ENCODE data around the gene C19orf81.

C19orf81 gene

DNA sequence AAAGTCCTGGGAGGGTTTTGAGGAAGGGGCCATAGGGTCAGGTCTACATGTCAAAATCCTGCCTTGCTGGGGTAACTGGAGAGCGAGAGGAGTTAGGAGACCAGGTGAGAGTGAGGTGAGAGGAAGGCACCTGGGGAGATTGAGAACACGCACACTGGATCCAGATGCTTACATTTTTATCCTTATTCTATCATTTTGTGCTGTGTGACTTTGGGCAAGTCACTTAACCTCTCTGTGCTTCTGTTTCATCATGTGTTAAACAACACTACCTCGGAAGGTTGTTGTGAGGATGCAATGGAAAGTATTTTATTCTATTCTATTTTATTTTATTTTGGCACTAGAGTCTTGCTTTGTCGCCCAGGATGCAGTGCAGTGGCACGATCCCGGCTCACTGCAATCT is 3.5 kb downstream of the C19orf81 start:
- no peak overlapping the region for H3K4me3 ChIP-seq (ENCODE audit: control insufficient read depth, low read depth, low read length)
- TF ChIP-seq, protein P1, sequence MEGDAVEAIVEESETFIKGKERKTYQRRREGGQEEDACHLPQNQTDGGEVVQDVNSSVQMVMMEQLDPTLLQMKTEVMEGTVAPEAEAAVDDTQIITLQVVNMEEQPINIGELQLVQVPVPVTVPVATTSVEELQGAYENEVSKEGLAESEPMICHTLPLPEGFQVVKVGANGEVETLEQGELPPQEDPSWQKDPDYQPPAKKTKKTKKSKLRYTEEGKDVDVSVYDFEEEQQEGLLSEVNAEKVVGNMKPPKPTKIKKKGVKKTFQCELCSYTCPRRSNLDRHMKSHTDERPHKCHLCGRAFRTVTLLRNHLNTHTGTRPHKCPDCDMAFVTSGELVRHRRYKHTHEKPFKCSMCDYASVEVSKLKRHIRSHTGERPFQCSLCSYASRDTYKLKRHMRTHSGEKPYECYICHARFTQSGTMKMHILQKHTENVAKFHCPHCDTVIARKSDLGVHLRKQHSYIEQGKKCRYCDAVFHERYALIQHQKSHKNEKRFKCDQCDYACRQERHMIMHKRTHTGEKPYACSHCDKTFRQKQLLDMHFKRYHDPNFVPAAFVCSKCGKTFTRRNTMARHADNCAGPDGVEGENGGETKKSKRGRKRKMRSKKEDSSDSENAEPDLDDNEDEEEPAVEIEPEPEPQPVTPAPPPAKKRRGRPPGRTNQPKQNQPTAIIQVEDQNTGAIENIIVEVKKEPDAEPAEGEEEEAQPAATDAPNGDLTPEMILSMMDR (IDR thresholded peaks at IDR 0.05; ENCODE audit: control insufficient read depth, insufficient read depth, low read depth, low read length, missing control alignments), result no peak

DNA sequence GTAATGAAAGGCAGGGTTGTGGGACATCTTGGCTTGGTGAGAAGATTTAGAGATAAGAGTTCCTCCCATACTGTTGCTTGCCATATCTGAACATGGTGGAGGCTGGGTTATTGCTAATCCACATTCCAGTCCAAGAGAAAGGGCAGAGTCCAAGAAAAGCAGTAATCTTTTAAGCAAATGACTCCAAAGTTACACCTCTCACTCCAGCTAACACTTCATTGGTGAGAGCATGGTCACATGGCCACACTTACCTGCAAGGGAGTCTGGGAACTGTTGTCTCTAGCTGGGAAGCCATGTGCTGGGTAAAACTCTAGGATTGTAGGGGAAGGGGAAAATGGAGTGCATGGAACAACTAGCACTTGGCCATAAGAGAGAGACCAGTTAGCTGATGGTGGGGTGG is 5.6 kb downstream of the C19orf81 start:
- DNase-seq (ENCODE audit: low read depth), result no peak
- no peak overlapping the region for H3K4me3 ChIP-seq (ENCODE audit: control insufficient read depth, low read depth, low read length)
- TF ChIP-seq, protein P1 (IDR thresholded peaks at IDR 0.05; ENCODE audit: control insufficient read depth, insufficient read depth, low read depth, low read length, missing control alignments), result no peak

More for the DNA sequence above, 3.5 kb downstream of the C19orf81 start:
- no peak for DNase-seq (ENCODE audit: low read depth)

DNA sequence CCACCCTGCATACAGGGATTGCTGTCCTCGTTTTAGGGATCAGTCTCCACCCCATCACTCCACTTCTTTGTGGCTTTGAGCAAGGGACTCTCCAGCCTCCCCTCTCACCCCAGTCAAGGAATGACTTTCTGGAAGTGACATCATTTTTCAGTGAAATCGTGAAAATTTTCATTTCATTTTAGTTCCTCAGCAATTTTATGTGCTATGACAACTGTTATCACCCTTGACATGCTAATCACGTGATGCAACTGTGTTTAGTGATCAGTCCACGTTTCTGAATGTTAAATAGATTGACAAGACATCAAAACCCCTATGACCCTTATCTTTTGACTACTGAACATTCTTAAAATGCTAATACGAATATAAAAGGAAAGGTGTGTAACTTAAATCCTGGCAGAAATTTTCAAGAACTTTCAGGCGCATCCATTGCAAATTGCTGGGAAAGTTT is 8.0 kb downstream of the C19orf81 start:
- TF ChIP-seq, protein P1 (IDR thresholded peaks at IDR 0.05; ENCODE audit: control insufficient read depth, insufficient read depth, low read depth, low read length, missing control alignments), result no peak
- no peak for DNase-seq (ENCODE audit: low read depth)
- H3K4me3 ChIP-seq (ENCODE audit: control insufficient read depth, low read depth, low read length), result no peak overlapping the region

DNA sequence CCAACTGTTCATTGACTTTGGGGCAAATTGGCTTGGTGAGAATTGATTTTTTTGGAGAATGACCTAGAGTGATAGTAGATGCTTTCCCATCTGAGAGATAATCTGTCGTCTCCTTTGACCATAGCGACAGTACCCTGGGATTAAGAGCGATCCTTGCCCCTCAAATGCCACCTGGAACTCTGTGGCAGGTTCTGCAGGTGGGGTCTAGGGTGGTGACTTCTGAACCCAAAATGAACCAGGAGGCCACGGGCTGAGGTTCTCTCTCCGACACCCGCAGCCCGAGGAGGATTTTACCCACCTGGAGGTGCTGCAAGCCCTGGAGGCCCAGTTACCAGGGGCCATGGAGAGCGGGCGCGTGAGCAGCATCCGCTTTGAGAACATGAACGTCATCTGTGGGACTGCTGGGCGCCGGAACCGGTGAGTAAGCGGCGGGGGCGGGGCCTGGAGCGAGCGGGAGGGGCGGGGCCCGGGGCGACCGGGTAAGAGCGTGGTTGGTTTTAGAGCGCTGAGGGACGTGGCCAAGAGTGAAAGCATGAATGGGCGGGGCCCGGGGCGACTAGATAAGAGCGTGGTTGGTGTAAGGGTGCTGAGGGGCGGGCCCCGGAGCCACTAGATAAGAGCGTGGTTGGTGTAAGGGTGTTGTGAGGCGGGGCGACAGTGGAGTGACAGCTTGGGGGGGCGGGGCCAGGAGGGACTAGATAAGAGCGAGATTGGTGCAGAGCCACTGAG is 8.6 kb downstream of the C19orf81 start:
- TF ChIP-seq, protein P1 (IDR thresholded peaks at IDR 0.05; ENCODE audit: control insufficient read depth, insufficient read depth, low read depth, low read length, missing control alignments), result no peak
- peak overlapping the region; percentile 44 for H3K4me3 ChIP-seq (ENCODE audit: control insufficient read depth, low read depth, low read length)
- DNase-seq (ENCODE audit: low read depth), result peak; percentile 92

DNA sequence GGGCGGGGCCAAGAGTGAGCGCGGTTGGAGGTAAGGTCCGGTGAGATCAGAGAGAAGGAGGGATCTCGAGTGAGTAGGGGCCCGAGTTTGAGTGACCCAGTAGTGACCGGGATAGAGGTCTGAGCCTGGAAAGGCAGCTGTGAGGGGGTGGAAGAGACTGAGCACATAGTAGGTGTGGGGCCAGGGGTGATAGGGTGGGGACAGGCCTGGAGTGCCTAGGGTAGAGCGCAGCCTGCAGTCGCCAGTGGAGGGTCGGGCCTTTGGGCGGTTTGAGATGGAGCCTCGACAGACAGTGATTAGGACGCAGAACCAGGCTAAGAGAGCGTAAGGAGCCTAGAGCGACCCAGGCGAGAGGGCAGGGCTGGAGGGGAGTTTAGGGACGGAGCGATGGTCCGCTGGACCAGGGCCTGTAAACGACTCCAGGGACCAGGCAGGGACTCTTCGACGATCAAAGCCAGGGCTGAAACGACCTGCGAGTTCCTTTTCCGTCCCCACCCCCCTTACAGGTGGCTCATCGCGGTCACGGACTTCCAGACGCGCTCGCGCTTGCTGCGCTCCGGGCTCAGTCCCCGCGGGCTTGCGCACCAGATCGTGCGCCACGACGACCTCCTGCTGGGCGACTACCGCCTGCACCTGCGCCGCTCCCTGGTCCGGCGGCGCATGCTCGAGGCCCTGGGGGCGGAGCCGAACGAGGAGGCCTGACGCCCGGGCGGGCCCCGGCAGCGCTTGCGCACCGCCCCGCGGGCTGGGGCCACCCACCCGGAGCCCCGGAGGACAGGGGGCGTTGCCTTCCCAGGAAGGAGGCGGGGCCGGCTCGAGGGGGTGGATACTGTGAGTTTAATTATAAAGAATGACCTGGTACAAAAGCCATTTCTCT is 9.4 kb downstream of the C19orf81 start:
- no peak for DNase-seq (ENCODE audit: low read depth)
- peak overlapping the region; percentile 44 for H3K4me3 ChIP-seq (ENCODE audit: control insufficient read depth, low read depth, low read length)
- TF ChIP-seq, protein P1 (IDR thresholded peaks at IDR 0.05; ENCODE audit: control insufficient read depth, insufficient read depth, low read depth, low read length, missing control alignments), result no peak

DNA sequence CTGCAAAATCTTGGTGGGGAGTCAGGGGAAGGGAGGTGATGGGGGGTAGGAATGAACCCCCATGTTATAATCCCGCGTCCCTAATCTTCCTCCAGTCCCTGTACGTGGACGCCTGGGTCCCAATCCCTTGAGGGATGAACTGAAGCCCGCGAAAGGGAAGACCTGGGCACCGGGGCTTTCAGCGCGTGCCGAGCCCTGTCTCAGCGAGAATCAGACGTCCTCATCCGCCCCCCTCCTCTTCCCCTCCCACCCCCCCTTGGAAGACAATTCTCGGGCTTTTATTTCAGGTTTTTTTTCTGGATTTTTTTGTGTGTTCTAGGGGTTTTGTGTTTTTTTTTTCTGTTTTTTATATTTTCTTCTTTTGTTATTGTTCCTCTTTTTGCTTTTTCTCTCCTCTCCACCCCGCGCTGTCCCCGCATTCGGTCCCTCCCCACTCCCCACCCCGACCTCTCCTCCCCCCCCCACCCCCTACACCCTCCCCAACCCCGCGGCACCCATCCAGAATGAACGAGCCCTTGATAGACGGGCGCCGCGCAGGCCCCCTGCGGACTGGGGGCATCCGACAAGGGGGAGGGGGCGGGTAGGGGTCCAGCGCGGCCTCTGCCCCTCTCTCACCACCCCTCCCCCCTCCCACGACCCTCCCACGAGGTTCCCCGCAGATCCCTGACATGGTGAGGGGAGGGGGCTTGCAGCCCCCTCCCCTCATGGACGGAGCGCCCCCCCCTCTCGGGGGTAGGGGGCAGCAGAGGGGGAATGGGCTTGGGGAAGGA is 10.3 kb downstream of the C19orf81 start:
- DNase-seq (ENCODE audit: low read depth), result no peak
- H3K4me3 ChIP-seq (ENCODE audit: control insufficient read depth, low read depth, low read length), result no peak overlapping the region
- TF ChIP-seq, protein P1 (IDR thresholded peaks at IDR 0.05; ENCODE audit: control insufficient read depth, insufficient read depth, low read depth, low read length, missing control alignments), result no peak
